CD4-positive, alpha-beta T cell treated with Interleukin-2 at 100 ng/mL for 4 hours (primary cell): Measurements from ENCODE around the gene ACAD9.
"Not testable (repeated sequence)": the region's sequence is repeated elsewhere in the genome, so short reads cannot be mapped to it uniquely, and the experiment has no call there.

ENCODE experiments used
- DNase-seq: peaks from one replicate; pipeline ENCODE4 v3.0.0-alpha.2; 2020; ENCODE audit warnings: low spot score

Gene ACAD9

DNA sequence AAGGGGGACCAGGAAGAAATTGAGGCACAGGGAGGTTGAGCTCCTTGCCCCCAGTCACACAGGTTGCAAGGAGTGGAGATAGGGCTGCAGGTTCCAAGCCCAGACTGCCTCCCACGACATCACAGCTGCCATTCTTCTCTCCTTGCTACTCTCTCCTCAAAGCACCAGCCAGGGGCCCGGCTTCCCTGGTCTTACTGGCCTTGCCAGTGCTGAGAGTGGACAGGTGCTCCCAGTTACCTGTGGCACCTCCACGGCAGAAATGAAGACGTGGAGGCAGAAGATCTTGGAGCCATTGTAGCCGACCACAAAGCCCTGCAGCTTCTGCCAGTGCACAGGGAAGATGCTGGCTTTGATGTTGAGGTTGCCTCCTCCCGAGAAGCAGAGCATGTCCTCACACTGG lies 17.9 kb upstream of the ACAD9 start:
- no peak for DNase-seq

DNA sequence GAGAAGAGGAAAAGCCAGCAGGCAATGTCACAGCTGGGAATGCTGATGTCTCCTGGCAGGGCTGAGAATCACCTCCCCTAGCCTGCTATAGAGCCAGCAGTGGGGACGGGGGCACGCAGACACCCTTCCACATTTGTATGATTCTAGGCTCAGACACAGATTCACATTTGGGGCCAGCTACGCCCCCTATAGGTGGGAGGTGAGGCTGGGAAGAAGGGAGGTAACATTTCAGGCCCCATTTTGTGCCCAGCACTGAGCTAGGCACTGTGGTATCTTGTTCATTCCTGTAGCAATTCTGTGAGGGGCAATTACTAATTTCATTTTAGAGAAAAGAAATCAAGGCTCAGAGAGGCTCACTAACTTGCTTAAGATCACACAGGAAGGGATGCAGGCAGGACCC lies 15.9 kb upstream of the ACAD9 start:
- DNase-seq, result no peak

DNA sequence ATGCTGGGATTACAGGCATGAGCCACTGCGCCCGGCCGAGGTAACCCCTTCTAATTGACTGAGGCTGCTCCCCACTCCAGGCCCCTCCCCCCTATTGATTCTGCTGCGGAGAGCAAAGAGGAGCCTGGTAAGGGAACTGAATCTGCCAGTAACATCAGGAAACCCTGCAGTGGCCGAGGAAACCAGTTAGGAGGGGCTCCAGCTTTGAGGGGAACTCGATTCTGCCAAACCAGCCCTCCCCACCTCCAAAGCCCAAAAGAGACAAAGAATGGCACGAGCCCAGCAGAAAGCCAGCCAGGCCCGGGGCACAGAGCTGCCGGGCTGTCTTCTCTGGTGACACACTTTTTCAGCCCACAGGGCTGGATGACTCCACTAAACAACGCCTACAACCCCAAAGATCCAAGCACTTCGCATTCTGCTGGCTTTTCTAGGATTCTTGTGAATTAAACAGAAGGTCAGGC lies 15.0 kb upstream of the ACAD9 start:
- no peak for DNase-seq

DNA sequence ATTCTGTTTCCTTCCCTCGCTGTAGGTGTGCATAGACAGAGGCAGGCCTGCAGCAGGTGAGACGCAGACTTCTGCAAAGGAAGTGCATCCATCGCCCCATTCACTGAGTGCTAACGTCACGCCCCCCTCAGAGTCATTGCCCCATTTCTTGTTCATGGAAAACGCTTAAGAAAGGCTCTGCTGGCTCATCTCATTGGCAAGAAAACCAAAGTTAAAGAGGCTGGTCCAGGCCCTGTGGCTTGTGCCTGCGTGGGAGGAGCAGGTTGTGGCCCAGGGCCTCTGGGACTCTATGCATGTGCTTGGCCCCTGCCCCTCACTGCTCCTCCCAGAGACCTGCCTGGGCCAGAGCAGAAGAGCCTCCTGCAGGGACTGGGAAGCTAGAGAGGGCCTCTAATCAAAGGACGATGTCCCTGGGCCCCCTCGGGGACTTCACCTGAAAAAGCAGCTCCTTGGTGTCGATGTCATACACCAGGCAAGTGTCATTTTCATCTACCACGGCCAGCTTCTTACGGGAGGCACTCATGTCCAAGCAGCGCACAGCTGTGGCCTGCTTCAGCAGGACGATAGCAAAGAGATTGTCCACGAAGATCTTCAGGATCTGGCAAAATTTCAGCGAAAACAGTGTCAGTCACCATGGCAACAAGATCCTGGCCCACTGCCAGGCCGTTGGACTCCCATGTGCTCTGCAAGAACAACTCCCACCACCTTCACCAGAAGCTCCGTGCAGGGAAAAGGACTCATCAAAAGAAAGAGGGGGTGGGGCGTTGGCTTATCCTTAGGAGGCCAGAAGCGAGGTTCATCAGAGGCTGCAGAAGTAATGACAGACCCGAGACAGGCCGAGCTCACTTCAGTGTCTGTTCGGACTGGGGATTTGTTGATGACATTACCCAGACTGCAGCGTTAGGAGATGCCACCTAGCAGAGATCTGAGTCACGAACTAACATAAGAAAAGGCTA lies 14.3 kb upstream of the ACAD9 start:
- DNase-seq, result not testable (repeated sequence)

DNA sequence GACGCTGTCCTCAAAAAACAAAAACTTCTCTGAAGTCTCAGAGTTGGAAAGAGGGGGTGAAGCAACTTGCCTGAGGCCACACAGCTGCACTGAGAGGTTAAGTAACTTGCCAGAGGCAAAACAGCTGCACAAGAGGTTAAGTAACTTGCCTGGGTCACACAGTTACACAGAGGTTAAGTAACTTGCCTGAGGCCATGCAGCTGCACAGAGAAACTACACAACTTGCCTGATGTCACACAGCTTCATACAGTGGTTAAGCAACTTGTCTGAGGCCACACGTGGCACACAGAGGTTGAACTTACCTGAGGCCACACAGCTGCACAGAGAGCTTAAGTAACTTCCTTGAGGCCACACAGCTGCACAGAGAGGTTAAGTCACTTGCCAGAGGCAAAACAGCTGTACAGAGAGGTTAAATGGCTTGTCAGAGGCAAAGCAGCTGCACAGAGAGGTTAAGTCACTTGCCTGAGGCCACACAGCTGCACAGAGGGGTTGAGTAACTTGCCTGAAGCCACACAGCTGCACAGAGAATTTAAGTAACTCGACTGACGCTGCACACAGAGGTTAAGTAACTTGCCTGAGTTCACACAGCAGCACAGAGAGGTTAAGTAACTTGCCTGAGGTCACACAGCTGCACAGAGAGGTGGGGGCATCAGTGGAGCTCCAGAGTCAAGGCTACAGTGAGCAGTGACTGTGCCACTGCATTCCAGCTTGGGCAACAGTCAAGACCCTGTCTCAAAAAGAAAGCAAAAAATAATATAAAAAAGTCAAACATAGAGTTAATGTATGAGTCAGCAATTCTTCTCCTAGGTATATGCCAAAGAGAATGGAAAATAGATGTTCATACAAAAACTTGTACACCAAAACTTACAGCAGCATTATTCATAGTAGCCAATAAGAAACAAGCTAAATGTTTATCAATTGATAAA lies 12.0 kb upstream of the ACAD9 start:
- DNase-seq, result no peak

DNA sequence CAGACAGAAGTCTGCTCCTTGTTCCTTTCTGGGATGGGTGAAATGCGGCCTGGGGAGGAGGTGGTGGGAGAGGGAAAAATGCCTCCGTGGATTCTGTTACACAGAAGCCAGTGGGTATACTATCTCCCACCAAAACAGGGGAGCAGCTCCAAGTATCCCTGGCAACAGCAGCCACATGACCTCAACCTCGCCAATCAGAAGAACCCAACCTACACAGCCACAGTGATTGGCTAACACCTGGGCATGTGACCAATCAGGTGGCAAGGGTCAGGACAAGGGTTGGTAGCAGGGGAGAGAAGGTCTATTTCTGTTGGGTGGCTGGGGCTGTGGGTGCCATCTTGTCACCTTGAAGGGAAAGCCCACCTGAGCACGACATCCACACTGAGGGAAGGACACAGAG lies 9.1 kb upstream of the ACAD9 start:
- DNase-seq, result no peak

DNA sequence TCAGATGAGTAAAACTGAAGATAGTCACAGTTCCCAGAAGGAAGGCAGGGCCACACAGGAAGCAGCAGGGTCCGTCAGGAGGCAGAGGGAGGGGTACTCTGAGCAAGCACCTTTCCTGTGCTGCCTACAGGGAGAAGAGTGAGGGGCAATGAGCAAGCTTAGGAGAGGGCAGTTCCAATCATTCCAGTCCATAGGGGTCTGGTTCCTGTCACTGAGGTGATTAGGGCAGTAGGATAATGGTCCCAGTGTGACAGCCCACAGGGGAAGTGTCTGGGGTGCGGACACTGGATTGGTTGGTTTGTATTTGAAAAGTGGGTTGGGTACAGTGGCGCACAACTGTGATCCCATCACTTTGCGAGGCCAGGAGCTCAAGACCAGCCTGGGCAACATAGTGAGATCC lies 7.1 kb upstream of the ACAD9 start:
- no peak for DNase-seq

DNA sequence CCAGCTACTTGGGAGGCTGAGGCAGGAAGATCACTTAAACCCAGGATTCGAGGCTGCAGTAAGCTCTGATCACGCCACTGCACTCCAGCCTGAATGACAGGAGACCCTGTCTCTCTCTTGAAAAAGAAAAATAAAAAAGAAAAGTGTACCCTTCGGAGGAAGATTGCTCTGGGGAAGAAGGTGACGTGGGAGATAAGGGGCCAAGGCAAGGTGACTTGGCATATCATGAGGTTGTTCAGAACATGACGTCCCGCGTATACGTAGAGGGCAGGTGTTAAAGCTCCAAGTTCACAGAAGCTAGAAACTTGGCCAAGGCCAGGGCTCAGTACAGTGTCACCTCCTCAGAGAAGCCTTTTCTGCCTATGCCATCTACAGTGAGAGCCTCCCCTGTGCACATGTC lies 6.7 kb upstream of the ACAD9 start:
- no peak for DNase-seq

DNA sequence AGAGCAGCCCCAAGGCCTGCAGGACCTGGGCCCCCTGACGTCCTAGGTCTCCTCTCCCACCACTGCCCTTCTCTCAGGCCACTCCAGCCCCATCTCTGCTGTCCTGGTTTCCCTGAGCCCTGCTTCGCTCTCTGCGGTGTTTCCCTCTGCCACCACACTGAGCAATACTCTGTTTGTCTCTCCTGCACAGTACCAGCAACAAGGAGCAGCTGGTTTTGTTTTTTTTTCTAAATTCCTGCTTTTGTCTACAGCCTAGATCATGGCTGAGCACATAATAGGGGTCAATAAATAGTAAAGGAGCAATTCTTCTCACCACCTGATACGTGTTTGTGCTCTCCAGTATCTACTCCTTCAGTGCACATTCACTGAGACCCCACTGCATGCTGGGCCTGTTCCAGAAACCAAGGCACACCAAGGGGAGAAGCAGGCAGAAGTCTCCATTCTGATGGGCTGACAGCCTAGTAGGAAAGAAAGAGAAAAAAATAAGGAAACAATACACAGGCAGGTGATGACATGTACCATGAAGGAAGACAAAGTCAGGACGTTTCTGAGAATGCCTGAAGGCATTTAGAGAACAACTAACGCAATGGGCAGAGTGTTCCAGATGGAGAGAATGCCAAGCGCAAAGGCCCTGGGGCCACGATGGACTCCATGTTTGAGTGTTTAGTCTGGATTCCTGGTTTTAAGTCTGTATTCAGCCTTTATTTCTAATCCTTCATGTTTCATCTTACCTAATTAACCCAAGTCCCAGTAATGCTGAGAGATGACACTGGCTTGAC lies 6.0 kb upstream of the ACAD9 start:
- DNase-seq, result no peak

DNA sequence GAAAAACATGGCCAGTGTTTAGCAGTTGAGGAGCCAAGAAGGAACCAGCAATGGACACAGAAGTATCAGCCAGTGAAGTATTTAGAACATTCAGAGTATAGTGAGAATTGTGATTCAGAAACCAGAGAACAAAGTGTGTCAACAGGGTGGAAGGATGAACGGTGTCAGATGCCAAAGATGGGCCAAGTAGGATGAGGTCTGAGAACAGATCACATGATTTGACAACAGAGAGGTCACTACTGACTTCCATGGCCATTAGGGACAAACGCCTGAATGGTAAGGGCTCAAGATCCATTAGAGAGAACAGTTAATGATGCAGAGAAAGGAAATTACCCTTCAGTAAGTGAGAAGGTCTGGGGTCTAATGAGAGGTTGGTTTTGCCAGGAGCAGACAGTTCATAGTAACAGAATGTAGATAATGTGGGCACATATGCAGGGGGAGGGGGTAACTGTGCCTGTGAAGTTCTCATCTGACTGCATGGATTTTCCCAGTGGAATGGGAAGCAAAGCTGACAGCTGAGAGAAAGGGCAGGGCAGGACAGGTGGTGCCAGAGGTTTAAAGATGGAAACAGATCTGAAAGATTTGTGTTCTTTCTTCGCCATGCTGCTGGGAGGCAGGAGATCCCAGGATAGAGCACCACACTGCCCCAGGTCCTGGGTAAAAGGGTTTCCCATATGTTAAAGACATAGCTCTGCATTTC lies 4.8 kb upstream of the ACAD9 start:
- DNase-seq, result no peak

DNA sequence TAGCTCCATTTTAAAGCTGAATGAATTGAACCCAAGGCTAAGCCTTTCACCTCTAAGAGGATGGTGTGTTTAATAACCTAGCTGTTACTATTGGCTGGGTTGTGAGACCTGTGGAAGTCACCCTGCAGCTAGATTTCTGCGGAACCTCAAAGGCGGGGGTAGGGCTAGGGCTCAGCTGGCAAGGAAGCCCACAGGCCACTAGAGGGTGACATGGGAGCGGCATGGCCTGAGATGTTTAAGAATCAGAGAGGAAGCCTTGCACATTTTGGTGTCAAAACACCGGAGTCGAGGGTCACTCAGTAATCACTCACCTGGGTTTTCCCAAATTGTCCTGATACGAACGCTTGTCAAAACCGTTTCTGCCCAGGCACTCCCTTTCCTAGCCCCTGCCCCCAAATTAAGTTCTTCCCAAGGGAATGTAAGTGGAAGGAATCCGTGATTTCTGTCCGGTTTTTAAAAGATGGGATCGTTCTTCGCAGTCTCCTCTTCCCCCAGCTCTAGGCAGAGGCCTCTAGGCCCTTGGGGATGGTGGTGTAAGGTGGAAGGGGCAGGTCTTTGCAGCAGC lies 3.8 kb upstream of the ACAD9 start:
- DNase-seq, result peak; percentile 63

DNA sequence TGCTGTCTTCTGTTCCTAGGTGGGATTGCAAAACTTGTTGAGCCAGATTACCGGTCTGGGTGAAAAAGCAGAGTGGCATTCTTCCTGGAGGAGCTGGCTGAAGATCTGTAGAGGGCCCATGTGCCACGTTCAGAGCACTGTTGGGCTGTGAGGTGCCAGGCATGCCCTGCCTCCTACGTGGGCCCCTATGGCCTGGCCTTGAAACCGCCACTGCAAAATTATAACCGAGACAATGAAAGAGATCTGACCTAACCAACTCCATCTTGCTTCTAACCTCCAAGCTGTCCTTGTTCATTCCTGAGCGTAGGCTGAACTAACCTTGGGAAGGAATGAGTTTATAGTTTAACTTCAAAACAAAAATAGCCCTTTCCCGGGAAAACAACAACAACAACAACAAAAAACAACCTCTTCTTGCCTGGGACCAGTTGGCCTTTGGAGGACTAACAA lies 1.4 kb upstream of the ACAD9 start:
- DNase-seq, result no peak

DNA sequence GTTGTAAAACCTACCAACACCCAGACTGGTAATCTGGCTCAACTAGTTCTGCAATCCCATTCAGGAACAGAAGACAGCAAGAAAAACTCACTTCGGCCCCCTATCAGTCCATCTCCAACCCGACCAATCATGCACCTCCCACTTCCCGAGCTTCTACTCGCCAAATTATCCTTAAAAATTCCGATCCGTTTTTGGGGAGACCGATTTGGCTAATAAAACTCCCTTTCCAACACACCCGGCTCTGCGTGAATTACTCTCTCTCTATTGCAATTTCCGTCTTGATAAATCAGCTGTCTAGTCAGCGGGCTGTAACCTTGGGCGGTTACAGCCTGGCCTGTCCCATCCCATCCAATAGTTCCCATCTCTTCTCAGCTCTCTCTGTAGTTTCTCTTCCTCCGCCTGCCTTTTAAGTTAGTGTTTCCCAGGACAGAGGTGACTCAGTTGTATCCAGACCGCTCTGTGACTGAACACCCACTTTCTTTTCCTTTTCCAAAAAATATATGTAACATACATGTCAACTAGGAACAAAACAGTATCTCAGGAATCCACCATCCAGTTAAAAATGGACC lies 780 bp upstream of the ACAD9 start:
- DNase-seq, result peak; percentile 29

DNA sequence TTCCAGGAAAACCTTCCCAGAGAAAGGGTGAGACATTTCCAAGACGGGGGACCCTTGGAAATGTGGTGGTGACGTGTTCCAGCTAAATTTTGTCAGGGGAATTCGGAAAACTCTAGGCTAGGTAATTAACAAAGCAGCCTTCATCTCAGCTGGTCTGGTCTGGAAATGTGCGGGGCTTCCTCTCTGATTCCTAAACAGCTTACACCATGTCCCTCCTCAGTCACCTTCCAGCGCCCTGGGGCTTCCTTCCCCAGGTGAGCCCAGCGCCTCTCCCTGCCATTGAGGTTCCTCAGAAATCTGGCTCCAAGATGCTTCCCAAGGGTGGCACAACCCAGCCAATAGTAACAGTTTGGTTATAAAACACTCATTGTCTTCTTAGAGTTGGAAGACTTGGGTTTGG lies 571 bp downstream of the ACAD9 start:
- DNase-seq, result no peak

DNA sequence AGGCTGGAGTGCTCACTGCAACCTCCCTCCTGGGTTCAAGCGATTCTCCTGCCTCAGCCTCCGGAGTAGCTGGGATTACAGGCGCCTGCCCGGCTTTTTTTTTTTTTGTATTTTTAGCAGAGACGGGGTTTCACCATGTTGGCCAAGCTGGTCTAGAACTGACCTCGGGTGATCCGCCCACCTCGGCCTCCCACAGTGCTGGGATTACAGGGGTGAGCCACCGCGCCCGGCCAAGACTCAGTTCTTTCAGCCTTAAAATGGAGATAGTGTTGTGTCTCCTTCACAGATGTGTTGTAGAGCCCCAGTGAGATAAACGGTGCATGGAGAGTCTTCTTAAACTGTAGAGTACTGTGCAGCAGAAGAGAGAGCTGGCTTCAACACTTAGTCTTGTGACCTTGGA lies 1.0 kb downstream of the ACAD9 start:
- not testable (repeated sequence) for DNase-seq

DNA sequence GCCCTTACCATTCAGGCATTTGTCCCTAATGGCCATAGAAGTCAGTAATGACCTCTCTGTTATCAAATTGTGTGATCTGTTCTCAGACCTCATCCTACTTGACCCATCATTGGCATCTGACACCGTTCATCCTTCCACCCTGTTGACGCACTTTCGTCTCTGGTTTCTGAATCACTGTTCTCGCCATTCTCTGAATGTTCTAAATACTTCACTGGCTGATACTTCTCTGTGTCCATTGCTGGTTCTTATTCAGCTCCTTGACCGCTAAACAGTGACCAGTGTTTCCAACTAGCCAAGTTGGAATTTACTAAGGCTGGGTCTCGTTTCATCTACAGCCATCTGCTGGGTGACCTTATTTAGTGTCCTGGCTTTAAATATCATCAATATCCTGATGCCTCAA lies 2.2 kb downstream of the ACAD9 start:
- DNase-seq, result no peak

DNA sequence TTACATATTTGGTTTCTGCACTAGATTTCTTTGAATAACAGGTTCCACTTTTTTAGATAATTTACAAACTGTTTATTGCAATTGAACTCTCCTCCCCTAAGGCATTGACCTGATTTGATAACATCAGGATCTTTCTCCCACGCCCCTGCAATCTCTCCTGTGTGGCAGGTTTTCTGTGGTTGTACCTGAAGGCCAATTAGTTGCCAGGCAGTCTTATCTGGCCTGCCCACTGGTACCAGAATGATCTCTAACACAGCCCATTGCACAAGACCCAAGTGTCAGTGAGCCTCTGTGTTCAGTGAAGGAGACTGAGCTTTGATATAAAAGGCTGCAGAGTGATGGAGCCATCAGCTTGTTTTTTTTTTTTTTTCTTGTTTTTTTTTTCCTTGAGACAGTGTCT lies 3.3 kb downstream of the ACAD9 start:
- DNase-seq, result no peak

DNA sequence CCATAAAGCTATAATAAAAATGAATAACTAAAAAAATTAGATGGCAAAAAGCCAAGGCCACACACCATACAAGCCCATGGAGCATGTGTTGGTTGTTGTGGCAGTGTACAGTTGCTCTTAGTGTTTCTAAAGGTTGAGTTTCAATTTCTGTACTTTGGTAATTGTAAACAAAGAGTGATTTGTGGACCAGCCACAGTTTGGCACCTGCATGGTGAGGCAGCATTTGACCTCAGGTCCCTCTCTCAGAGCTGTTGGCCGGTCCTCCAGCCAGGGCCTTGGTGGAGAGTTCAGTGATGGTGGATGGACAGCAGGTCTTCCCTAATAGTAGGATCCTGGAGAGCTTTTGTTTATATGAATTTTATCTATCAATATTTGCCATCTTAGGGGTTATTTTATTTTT lies 5.6 kb downstream of the ACAD9 start:
- DNase-seq, result no peak

DNA sequence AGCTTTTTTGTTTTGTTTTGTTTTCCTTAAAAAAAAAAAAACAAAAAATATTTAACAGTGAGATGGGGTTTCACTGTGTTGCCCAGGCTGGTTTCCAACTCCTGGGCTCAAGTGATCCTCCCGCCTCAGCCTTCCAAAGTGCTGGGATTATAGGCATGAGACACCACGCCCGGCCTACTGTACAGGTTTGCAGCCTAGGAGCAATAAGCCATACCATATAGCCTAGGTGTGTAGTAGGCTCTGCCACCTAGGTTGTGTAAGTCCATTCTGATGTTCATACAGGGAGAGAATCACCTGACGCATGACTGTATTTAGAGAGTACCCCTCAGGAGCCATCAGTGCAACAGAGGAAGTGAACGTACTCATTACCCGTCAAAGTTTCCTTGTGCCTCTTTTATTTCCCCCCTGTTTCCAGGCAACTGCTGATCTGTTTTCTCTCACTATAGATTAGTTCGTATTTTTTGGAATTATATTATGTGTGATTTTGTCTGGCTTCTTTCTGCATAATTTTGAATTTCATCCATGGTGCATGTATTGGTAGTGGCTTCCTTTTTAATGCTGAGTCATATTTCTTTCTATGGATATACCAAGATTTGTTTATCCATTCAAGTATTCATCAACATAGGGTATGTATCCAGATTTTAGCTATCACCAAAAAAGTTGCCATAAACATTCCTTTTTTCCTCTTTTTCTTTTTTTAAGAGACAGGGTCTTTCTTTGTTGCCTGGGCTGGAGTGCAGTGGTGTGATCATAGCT lies 9.9 kb downstream of the ACAD9 start:
- no peak for DNase-seq
